HepG2 (cell line): Measurements from ENCODE around the gene DTX4. TPM values are rescaled to one million over a fixed set of nuclear protein-coding genes. Genes with fewer than 3 reads are reported as not detected.
A peak's percentile ranks its signal among the peaks of the same experiment; 100 is the strongest.

Experiments
- ATRX ChIP-seq: sonication (generic); formaldehyde crosslinking; IDR thresholded peaks from 2 replicates; pipeline ENCODE4 v1.4.0; 2020; ENCODE audit warnings: missing genetic modification reagents, borderline replicate concordance
- BORCS8-MEF2B ChIP-seq: sonication (generic); formaldehyde crosslinking; IDR thresholded peaks from 2 replicates; pipeline ENCODE4 v1.8.0; 2022; ENCODE audit warnings: mild to moderate bottlenecking, missing genetic modification reagents
- FOSL2 ChIP-seq: sonication (generic); formaldehyde crosslinking; IDR thresholded peaks from 2 replicates; pipeline ENCODE4 v1.4.0; 2020; ENCODE audit warnings: missing genetic modification reagents
- FOXJ3 ChIP-seq: sonication (generic); formaldehyde crosslinking; IDR thresholded peaks from 2 replicates; pipeline ENCODE4 v1.4.0; 2020; ENCODE audit warnings: missing genetic modification reagents, mild to moderate bottlenecking, borderline replicate concordance
- MTA1 ChIP-seq: sonication (generic); formaldehyde crosslinking; IDR thresholded peaks from 2 replicates; pipeline ENCODE4 v1.4.0; 2020; ENCODE audit warnings: missing genetic modification reagents, mild to moderate bottlenecking, borderline replicate concordance
- NBN ChIP-seq: fragments of 450-650 bp; conservative IDR thresholded peaks from 2 replicates; pipeline ENCODE4 v1.6.1; 2017
- NFYB ChIP-seq: sonication (generic); formaldehyde crosslinking; IDR thresholded peaks from 2 replicates; pipeline ENCODE4 v1.4.0; 2020; ENCODE audit warnings: missing genetic modification reagents
- PHF20 ChIP-seq: sonication (generic); formaldehyde crosslinking; IDR thresholded peaks from 2 replicates; pipeline ENCODE4 v1.5.0; 2020; ENCODE audit warnings: mild to moderate bottlenecking, missing genetic modification reagents
- PHF5A ChIP-seq: IDR thresholded peaks from one replicate; pipeline ENCODE4 v1.6.1; 2018; ENCODE audit warnings: low read depth, missing genetic modification reagents; ENCODE audit not compliant: unreplicated experiment
- SCMH1 ChIP-seq: sonication (generic); formaldehyde crosslinking; IDR thresholded peaks from 2 replicates; pipeline ENCODE4 v1.9.0; 2021; ENCODE audit warnings: missing genetic modification reagents, mild to moderate bottlenecking, borderline replicate concordance
- SMC3 ChIP-seq: IDR thresholded peaks from 2 replicates; pipeline ENCODE4 v1.6.1; 2011; ENCODE audit warnings: low read length, improper control_type of control experiment
- SP4 ChIP-seq: sonication (generic); formaldehyde crosslinking; IDR thresholded peaks from 2 replicates; pipeline ENCODE4 v1.8.1; 2023; ENCODE audit warnings: mild to moderate bottlenecking, missing genetic modification reagents
- TBL1XR1 ChIP-seq: fragments of 150-350 bp; IDR thresholded peaks from 2 replicates; pipeline ENCODE4 v1.6.1; 2014; ENCODE audit warnings: borderline replicate concordance, low read length; ENCODE audit not compliant: partially characterized antibody
- TEAD3 ChIP-seq: optimal IDR thresholded peaks from 2 replicates; pipeline ENCODE3; 2016; ENCODE audit warnings: borderline replicate concordance
- ZBTB3 ChIP-seq: sonication (generic); formaldehyde crosslinking; IDR thresholded peaks from 2 replicates; pipeline ENCODE4 v1.4.0; 2020; ENCODE audit warnings: low read depth, mild to moderate bottlenecking, moderate library complexity, missing genetic modification reagents, borderline replicate concordance
- ZFP62 ChIP-seq: sonication (generic); formaldehyde crosslinking; IDR thresholded peaks from 2 replicates; pipeline ENCODE4 v1.4.0; 2020; ENCODE audit warnings: missing genetic modification reagents
- ZNF205 ChIP-seq: IDR thresholded peaks from 2 replicates; pipeline ENCODE4 v1.6.1; 2018; ENCODE audit warnings: missing biosample characterization, missing genetic modification reagents
- ZNF234 ChIP-seq: sonication (generic); formaldehyde crosslinking; conservative IDR thresholded peaks from 2 replicates; pipeline ENCODE4 v1.5.1; 2020; ENCODE audit warnings: mild to moderate bottlenecking, missing genetic modification reagents
- ZNF331 ChIP-seq: sonication (generic); formaldehyde crosslinking; IDR thresholded peaks from 2 replicates; pipeline ENCODE4 v1.4.0; 2020; ENCODE audit warnings: missing genetic modification reagents
- ZNF337 ChIP-seq: sonication (generic); formaldehyde crosslinking; IDR thresholded peaks from 2 replicates; pipeline ENCODE4 v1.5.1; 2020; ENCODE audit warnings: missing genetic modification reagents, low read depth, mild to moderate bottlenecking, borderline replicate concordance
- ZNF367 ChIP-seq: sonication (generic); formaldehyde crosslinking; IDR thresholded peaks from 2 replicates; pipeline ENCODE4 v1.4.0; 2020; ENCODE audit warnings: missing genetic modification reagents, borderline replicate concordance
- ZNF562 ChIP-seq: sonication (generic); formaldehyde crosslinking; IDR thresholded peaks from 2 replicates; pipeline ENCODE4 v1.8.0; 2022; ENCODE audit warnings: missing genetic modification reagents, borderline replicate concordance
- ZNF572 ChIP-seq: sonication (generic); formaldehyde crosslinking; IDR thresholded peaks from 2 replicates; pipeline ENCODE4 v1.5.1; 2020; ENCODE audit warnings: mild to moderate bottlenecking, missing genetic modification reagents
- ZNF652 ChIP-seq: IDR thresholded peaks from 2 replicates; pipeline ENCODE4 v1.6.1; 2016; ENCODE audit warnings: low read depth, borderline replicate concordance
- ZNF7 ChIP-seq: IDR thresholded peaks from 2 replicates; pipeline ENCODE4 v1.6.1; 2016; ENCODE audit warnings: missing biosample characterization, missing genetic modification reagents
- ZNF83 ChIP-seq: sonication (generic); formaldehyde crosslinking; IDR thresholded peaks from 2 replicates; pipeline ENCODE4 v1.4.0; 2020; ENCODE audit warnings: missing genetic modification reagents, mild to moderate bottlenecking, borderline replicate concordance
- ZNF878 ChIP-seq: sonication (generic); formaldehyde crosslinking; IDR thresholded peaks from 2 replicates; pipeline ENCODE4 v1.8.1; 2023; ENCODE audit warnings: mild to moderate bottlenecking, missing genetic modification reagents, moderate library complexity
- polyA plus RNA-seq, 8 experiments: library from polyadenylated mRNA; depleted of rRNA in 3 of 8; stranded (reverse) in 7 of 8; unstranded in 1 of 8; fragments of >200 nt; fragmentation: Illumina TruSeq in 4 of 8; extraction: Trizol in 4 of 8; gene quantifications; 2 replicates each; pipeline versions ENCODE4 v1.2.1 to v1.2.3, GENCODE V29; 2011 to 2016; ENCODE audit warnings: low read depth in 4 of 8, missing spikeins in 1 of 8, mixed read lengths in 1 of 8; ENCODE audit not compliant: insufficient read depth in 1 of 8
- total RNA-seq, 5 experiments: library from RNA; depleted of rRNA; stranded (reverse); fragments of >200 nt; fragmentation: Illumina TruSeq; extraction: Trizol; gene quantifications; 2 replicates each; pipeline ENCODE4 v1.2.3, GENCODE V29; 2016; ENCODE audit warnings: low read depth in 1 of 5
- TF ChIP-seq, protein P1 (sequence below): IDR thresholded peaks from 2 replicates; pipeline ENCODE4 v1.6.1; 2012; ENCODE audit warnings: inconsistent platforms
- TF ChIP-seq, protein P2 (sequence below): sonication (generic); formaldehyde crosslinking; IDR thresholded peaks from 2 replicates; pipeline ENCODE4 v1.4.0; 2020; ENCODE audit warnings: low read depth, mild to moderate bottlenecking, missing genetic modification reagents
- TF ChIP-seq, protein P3 (sequence below): conservative IDR thresholded peaks from 2 replicates; pipeline ENCODE4 v1.6.1; 2018; ENCODE audit warnings: missing genetic modification reagents
- TF ChIP-seq, protein P4 (sequence below): sonication (generic); formaldehyde crosslinking; IDR thresholded peaks from 2 replicates; pipeline ENCODE4 v1.4.0; 2020; ENCODE audit warnings: mild to moderate bottlenecking, missing genetic modification reagents

The DTX4 gene
- total and polyA plus RNA-seq, 2 of the 13 experiments (the other 11 are each of a cell fraction or from before 2014, with no cell fraction given) = 0.67 to 5.6 TPM

DNA sequence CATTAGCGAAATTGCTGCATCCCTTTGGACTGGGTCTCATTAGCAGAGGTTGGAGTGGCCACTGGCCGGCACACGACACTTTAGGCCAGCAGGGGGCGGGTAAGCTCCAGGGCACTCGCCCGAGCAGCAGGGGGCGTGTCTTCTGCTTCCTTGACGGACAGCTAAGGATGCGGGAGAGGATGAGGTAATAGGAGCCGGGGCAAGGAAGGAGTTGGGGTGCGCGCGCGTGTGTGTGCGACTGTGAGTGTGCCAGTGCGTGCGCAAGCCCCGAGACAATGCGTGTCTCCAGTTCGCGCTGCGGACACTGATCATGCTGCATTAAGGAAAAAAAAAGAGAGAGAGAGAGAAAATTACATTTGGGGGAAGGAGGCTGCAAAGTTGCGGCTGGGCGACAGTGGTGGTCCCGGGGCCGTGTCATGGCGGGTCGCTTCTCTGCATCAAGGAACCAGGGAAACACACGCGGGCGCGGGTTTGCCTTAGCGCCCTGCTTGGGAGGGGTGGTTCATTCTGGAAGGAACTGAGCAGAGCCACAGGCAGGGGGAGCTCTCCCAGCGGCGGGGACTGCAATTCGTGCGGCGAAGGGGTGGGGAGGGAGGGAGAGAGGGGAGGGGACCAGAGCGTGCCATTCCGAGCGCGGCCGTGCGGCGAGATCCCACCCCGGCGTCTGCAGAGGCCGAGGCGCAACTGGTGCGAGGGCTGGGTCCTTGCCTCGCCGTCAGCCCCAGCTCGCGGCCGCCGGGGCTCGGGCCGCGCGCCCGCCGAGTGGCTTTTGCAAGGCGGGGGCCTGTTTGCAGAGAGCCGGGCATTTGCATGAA, at the start of gene DTX4 (continued):
- TF ChIP-seq, protein P1, sequence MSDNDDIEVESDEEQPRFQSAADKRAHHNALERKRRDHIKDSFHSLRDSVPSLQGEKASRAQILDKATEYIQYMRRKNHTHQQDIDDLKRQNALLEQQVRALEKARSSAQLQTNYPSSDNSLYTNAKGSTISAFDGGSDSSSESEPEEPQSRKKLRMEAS = peak; percentile 90
- TF ChIP-seq ZNF367 (CRISPR knock-in tag) (no peak), ZNF205 (CRISPR knock-in tag) (no peak), ZNF83 (CRISPR knock-in tag) (0 out of 2 replicates have a peak, but pooled peaks have one; percentile 69), ZNF7 (no peak), NBN (no peak), ZNF337 (CRISPR knock-in tag) (no peak), ATRX (CRISPR knock-in tag) (no peak), ZNF562 (no peak), TBL1XR1 (no peak), FOSL2 (CRISPR knock-in tag) (no peak), SCMH1 (no peak), NFYB (CRISPR knock-in tag) (no peak; the same call in 1 of the 2 replicates), ZNF878 (CRISPR knock-in tag) (no peak), ZFP62 (CRISPR knock-in tag) (no peak), ZNF572 (no peak), ZNF652 (CRISPR knock-in tag) (no peak), ZNF331 (CRISPR knock-in tag) (peak; percentile 22), BORCS8-MEF2B (CRISPR knock-in tag) (peak; percentile 48), MTA1 (CRISPR knock-in tag) (peak; percentile 54; the same call in 1 of the 2 replicates), PHF5A (CRISPR knock-in tag) (no peak), ZNF234 (CRISPR knock-in tag) (no peak), SMC3 (peak; percentile 77), PHF20 (CRISPR knock-in tag) (no peak), ZBTB3 (CRISPR knock-in tag) (no peak), SP4 (CRISPR knock-in tag) (peak; percentile 94), TEAD3 (CRISPR knock-in tag) (peak; percentile 24), FOXJ3 (CRISPR knock-in tag) (no peak)
- TF ChIP-seq, protein P2, sequence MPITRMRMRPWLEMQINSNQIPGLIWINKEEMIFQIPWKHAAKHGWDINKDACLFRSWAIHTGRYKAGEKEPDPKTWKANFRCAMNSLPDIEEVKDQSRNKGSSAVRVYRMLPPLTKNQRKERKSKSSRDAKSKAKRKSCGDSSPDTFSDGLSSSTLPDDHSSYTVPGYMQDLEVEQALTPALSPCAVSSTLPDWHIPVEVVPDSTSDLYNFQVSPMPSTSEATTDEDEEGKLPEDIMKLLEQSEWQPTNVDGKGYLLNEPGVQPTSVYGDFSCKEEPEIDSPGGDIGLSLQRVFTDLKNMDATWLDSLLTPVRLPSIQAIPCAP = no peak
- TF ChIP-seq, protein P3, sequence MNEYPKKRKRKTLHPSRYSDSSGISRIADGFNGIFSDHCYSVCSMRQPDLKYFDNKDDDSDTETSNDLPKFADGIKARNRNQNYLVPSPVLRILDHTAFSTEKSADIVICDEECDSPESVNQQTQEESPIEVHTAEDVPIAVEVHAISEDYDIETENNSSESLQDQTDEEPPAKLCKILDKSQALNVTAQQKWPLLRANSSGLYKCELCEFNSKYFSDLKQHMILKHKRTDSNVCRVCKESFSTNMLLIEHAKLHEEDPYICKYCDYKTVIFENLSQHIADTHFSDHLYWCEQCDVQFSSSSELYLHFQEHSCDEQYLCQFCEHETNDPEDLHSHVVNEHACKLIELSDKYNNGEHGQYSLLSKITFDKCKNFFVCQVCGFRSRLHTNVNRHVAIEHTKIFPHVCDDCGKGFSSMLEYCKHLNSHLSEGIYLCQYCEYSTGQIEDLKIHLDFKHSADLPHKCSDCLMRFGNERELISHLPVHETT (CRISPR knock-in tag) = 0 out of 2 replicates have a peak, but pooled peaks have one; percentile 48
- TF ChIP-seq, protein P4, sequence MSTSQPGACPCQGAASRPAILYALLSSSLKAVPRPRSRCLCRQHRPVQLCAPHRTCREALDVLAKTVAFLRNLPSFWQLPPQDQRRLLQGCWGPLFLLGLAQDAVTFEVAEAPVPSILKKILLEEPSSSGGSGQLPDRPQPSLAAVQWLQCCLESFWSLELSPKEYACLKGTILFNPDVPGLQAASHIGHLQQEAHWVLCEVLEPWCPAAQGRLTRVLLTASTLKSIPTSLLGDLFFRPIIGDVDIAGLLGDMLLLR (CRISPR knock-in tag) = no peak
